PC-3 (cell line): Measurements from ENCODE around the gene IFT57. TPM values are rescaled to one million over a fixed set of nuclear protein-coding genes. Genes with fewer than 3 reads are reported as not detected.

Experiments
- ATAC-seq: fragments of 200-7000 bp; cut with Tn5 transposase; 2 replicates; pipeline ENCODE4 v1.9.1; 2020; ENCODE audit warnings: mild to moderate bottlenecking, moderate library complexity
- BruUV-seq: library from RNA; stranded (reverse); fragments of 400-500 nt; replicated peaks from 2 replicates; lab custom pipeline; 2021; lab: Mats Ljungman, UMichigan
- CTCF ChIA-PET: fragments of 300-600 bp; sonication (Branson Sonifier 250); formaldehyde crosslinking; loops from one replicate; lab custom pipeline; 2022; ENCODE audit warnings: antibody characterized with exemption; lab: Charles Lee
- POLR2A ChIA-PET: fragments of 300-600 bp; sonication (Branson Sonifier 250); formaldehyde crosslinking; loops from one replicate; lab custom pipeline; 2022; ENCODE audit warnings: antibody characterized with exemption; ENCODE audit not compliant: unreplicated experiment; lab: Charles Lee
- DNase-seq: peaks from one replicate; pipeline ENCODE4 v3.0.0-alpha.2; 2015
- H2AFZ ChIP-seq: fragments of 300-600 bp; sonication (generic); 2 replicates; pipeline ENCODE4 v1.6.0; 2016; ENCODE audit warnings: antibody characterized with exemption, low read length
- H3F3A ChIP-seq: fragments of 300-600 bp; sonication (generic); one replicate; pipeline ENCODE4 v1.6.0; 2017; ENCODE audit warnings: antibody characterized with exemption, low read length, control low read depth, mild to moderate bottlenecking; ENCODE audit not compliant: unreplicated experiment
- H3K27ac ChIP-seq: fragments of 300-600 bp; sonication (generic); 2 replicates; pipeline ENCODE4 v1.5.1; 2016; ENCODE audit warnings: mild to moderate bottlenecking, low read length
- H3K27me3 ChIP-seq: fragments of 300-600 bp; sonication (generic); 2 replicates; pipeline ENCODE4 v1.6.1; 2016; ENCODE audit warnings: low read length, mixed read lengths
- H3K36me3 ChIP-seq: fragments of 300-600 bp; sonication (generic); 2 replicates; pipeline ENCODE4 v1.6.1; 2016; ENCODE audit warnings: low read depth, mixed run types, low read length, mixed read lengths
- H3K4me1 ChIP-seq: fragments of 300-600 bp; sonication (generic); 2 replicates; pipeline ENCODE4 v1.5.1; 2016; ENCODE audit warnings: low read length; ENCODE audit not compliant: insufficient read depth
- H3K4me2 ChIP-seq: fragments of 300-600 bp; sonication (generic); 2 replicates; pipeline ENCODE4 v1.6.0; 2016; ENCODE audit warnings: low read length
- H3K4me3 ChIP-seq: fragments of 300-600 bp; sonication (generic); 2 replicates; pipeline ENCODE4 v1.5.1; 2016; ENCODE audit warnings: mild to moderate bottlenecking, low read length, mixed read lengths
- H3K79me2 ChIP-seq: fragments of 300-600 bp; sonication (generic); 2 replicates; pipeline ENCODE4 v1.6.1; 2017; ENCODE audit warnings: low read length, mixed read lengths
- H3K9ac ChIP-seq: fragments of 300-600 bp; sonication (generic); 2 replicates; pipeline ENCODE4 v1.6.0; 2016; ENCODE audit warnings: mild to moderate bottlenecking, low read length
- H3K9me2 ChIP-seq: fragments of 300-600 bp; sonication (generic); replicated peaks from 2 replicates; pipeline ENCODE4 v1.6.1; 2016; ENCODE audit warnings: mixed run types, low read length, mixed read lengths
- H3K9me3 ChIP-seq: fragments of 300-600 bp; sonication (generic); 2 replicates; pipeline ENCODE4 v1.6.1; 2016; ENCODE audit warnings: low read length, mixed read lengths
- H4K20me1 ChIP-seq: fragments of 300-600 bp; sonication (generic); 2 replicates; pipeline ENCODE4 v1.6.1; 2016; ENCODE audit warnings: low read length, mixed read lengths
- CTCF ChIP-seq: fragments of 300-600 bp; sonication (generic); conservative IDR thresholded peaks from 2 replicates; pipeline ENCODE4 v1.5.1; 2017; ENCODE audit warnings: antibody characterized with exemption, low read depth, mild to moderate bottlenecking, low read length
- EZH2 ChIP-seq: fragments of 300-600 bp; sonication (generic); IDR thresholded peaks from one replicate; pipeline ENCODE4 v1.6.1; 2017; ENCODE audit warnings: antibody characterized with exemption, mild to moderate bottlenecking, low read length; ENCODE audit not compliant: unreplicated experiment
- EZH2phosphoT487 ChIP-seq: fragments of 300-600 bp; sonication (generic); IDR thresholded peaks from 2 replicates; pipeline ENCODE4 v1.6.1; 2018; ENCODE audit warnings: mild to moderate bottlenecking, antibody characterized with exemption, low read length, borderline replicate concordance
- intact Hi-C: fragments of 100-400 bp; cut with micrococcal nuclease; formaldehyde crosslinking; loops from 2 replicates; pipeline ENCODE4 v1.9.0; 2023
- total RNA-seq: library from RNA; depleted of rRNA; stranded (reverse); fragments of >200 nt; gene quantifications from 2 replicates; pipeline ENCODE4 v1.2.3, GENCODE V29; 2014

Gene IFT57
- total RNA-seq, 1 experiment from 2014 or later: 54.0 TPM

GRCh38 chr3:108180194-108180593 is 42.0 kb downstream of the IFT57 start:
- DNase-seq: peak; percentile 58
- peak overlapping the region; percentile 17; the same call in 1 of the 2 replicates for H3K4me2 ChIP-seq
- H3K9me2 ChIP-seq: no peaks in the 10 kb centered on the region
- H3K9ac ChIP-seq: no peak overlapping the region
- no peaks in the 10 kb centered on the region for H4K20me1 ChIP-seq
- peaks cover 36% of the 10 kb centered on the region for H3K4me1 ChIP-seq
- POLR2A ChIA-PET: no interaction called here
- H3F3A ChIP-seq: no peaks in the 10 kb centered on the region
- intact Hi-C loops: loop anchor here (5.0 kb wide), 1 partner anchor 37 kb away; no protein-coding TSS in a partner anchor
- H3K79me2 ChIP-seq: no peaks in the 10 kb centered on the region
- no peak overlapping the region for H3K4me3 ChIP-seq
- H2AFZ ChIP-seq: no peak overlapping the region
- CTCF ChIA-PET: no interaction called here
- TF ChIP-seq CTCF (no peak), EZH2 (no peak), EZH2phosphoT487 (no peak)
- peak; percentile 32 for ATAC-seq
- peak overlapping the region; percentile 19 for H3K27ac ChIP-seq
- H3K27me3 ChIP-seq: no peaks in the 10 kb centered on the region
- BruUV-seq: no TSS peak
- peaks cover 2% of the 10 kb centered on the region; the same call in 1 of the 2 replicates for H3K9me3 ChIP-seq
- H3K36me3 ChIP-seq: peaks cover 7% of the 10 kb centered on the region; the same call in 1 of the 2 replicates

GRCh38 chr3:108178676-108179075 is 43.5 kb downstream of the IFT57 start:
- ATAC-seq (peak; percentile 77), DNase-seq (peak; percentile 68)
- ChIA-PET POLR2A (interaction anchor here (0.6 kb wide), 2 partner anchors 12 to 44 kb away, joined by 3 read pairs; no protein-coding TSS in a partner anchor), CTCF (interaction anchor here (0.7 kb wide), 1 partner anchor 919 kb away, joined by 3 read pairs; no protein-coding TSS in a partner anchor)
- H3K9me3 ChIP-seq: no peaks in the 10 kb centered on the region
- H3K79me2 ChIP-seq: no peaks in the 10 kb centered on the region
- H3K4me1 ChIP-seq: peaks cover 36% of the 10 kb centered on the region
- H3K9me2 ChIP-seq: no peaks in the 10 kb centered on the region
- BruUV-seq: no TSS peak
- H2AFZ ChIP-seq: no peak overlapping the region
- H3K4me3 ChIP-seq: no peak overlapping the region
- intact Hi-C loops: loop anchor here (5.0 kb wide), 1 partner anchor 91 kb away; no protein-coding TSS in a partner anchor
- H3K9ac ChIP-seq: no peak overlapping the region
- H3F3A ChIP-seq: no peaks in the 10 kb centered on the region
- TF ChIP-seq EZH2phosphoT487 (no peak), CTCF (no peak), EZH2 (no peak)
- H3K27me3 ChIP-seq: no peaks in the 10 kb centered on the region
- no peaks in the 10 kb centered on the region for H3K36me3 ChIP-seq
- no peak overlapping the region for H3K27ac ChIP-seq
- peak overlapping the region; percentile 36 for H3K4me2 ChIP-seq
- H4K20me1 ChIP-seq: no peaks in the 10 kb centered on the region

DNA sequence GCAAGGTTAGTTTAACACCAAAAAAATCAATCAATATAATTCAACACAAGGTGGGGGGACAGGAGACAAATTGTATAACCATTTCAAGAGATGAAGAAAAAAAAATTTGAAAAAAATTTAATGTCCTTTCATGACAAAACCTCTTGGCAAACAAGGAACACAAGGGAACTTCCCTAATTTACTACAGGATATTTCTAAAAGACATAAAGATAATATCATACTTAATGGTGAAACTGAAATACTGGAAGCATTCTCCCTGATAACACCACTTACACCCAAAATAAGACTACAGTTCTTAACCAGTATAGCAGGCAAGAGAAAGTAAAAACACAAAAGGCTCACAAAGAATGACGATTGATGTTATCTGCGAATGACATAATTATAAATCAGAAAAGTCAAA is 44.7 kb downstream of the IFT57 start:
- Histone ChIP-seq H3K4me1 (peaks cover 36% of the 10 kb centered on the region), H3K27me3 (no peaks in the 10 kb centered on the region), H4K20me1 (no peaks in the 10 kb centered on the region), H3K9me2 (no peaks in the 10 kb centered on the region), H3F3A (no peaks in the 10 kb centered on the region), H3K9me3 (no peaks in the 10 kb centered on the region), H3K9ac (no peak overlapping the region), H3K27ac (no peak overlapping the region), H2AFZ (no peak overlapping the region), H3K79me2 (no peaks in the 10 kb centered on the region), H3K36me3 (no peaks in the 10 kb centered on the region), H3K4me3 (no peak overlapping the region), H3K4me2 (no peak overlapping the region)
- intact Hi-C loops: loop anchor here (5.0 kb wide), 1 partner anchor 90 kb away; no protein-coding TSS in a partner anchor
- ATAC-seq (no peak), DNase-seq (no peak)
- no TSS peak for BruUV-seq
- TF ChIP-seq EZH2phosphoT487 (no peak), CTCF (no peak), EZH2 (no peak)
- POLR2A ChIA-PET: no interaction called here
- CTCF ChIA-PET: no interaction called here
